ENCODE measurements around the gene CEMIP. TPM values are rescaled to one million over a fixed set of nuclear protein-coding genes. Genes with fewer than 3 reads are reported as not detected.

CEMIP gene
- total and polyA plus RNA-seq, 10 of the 15 experiments (the other 5 are each of a cell fraction or from before 2014, with no cell fraction given): 0.01 to 0.44 (median 0.16) TPM; not detected in 6

DNA sequence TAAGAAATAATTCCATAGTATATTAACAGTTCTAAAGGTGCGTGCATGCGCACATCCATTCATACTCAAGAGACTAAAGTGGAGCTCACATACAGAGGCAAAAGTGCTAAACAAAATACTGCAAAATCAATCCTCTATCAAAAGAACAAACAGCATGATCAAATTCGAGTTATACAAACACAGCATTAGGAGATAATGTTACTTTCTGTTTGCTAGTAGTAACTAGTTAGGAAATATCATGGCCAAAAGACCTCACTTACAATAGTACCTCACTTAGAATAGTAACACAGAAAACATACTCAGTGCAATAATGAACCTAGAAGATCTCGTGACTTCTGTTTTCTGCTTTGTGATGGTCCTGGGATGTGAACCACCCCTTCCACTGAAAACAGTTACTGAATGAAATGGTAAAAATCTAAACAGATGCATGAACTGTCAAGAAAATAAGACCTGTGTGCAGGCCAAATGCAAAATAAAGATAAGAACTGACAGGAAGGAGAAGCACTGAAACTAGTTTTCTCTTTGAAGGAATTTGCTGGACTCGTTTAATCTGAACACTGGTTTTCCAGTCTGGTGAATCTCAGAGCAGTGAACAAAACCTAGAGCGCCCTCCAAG is 20.9 kb upstream of the CEMIP start (continued):
- TF ChIP-seq, protein P1, sequence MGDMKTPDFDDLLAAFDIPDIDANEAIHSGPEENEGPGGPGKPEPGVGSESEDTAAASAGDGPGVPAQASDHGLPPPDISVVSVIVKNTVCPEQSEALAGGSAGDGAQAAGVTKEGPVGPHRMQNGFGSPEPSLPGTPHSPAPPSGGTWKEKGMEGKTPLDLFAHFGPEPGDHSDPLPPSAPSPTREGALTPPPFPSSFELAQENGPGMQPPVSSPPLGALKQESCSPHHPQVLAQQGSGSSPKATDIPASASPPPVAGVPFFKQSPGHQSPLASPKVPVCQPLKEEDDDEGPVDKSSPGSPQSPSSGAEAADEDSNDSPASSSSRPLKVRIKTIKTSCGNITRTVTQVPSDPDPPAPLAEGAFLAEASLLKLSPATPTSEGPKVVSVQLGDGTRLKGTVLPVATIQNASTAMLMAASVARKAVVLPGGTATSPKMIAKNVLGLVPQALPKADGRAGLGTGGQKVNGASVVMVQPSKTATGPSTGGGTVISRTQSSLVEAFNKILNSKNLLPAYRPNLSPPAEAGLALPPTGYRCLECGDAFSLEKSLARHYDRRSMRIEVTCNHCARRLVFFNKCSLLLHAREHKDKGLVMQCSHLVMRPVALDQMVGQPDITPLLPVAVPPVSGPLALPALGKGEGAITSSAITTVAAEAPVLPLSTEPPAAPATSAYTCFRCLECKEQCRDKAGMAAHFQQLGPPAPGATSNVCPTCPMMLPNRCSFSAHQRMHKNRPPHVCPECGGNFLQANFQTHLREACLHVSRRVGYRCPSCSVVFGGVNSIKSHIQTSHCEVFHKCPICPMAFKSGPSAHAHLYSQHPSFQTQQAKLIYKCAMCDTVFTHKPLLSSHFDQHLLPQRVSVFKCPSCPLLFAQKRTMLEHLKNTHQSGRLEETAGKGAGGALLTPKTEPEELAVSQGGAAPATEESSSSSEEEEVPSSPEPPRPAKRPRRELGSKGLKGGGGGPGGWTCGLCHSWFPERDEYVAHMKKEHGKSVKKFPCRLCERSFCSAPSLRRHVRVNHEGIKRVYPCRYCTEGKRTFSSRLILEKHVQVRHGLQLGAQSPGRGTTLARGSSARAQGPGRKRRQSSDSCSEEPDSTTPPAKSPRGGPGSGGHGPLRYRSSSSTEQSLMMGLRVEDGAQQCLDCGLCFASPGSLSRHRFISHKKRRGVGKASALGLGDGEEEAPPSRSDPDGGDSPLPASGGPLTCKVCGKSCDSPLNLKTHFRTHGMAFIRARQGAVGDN (IDR thresholded peaks at IDR 0.05): no peak
- TF ChIP-seq ATF2 (IDR thresholded peaks at IDR 0.05; ENCODE audit: low read length) (no peak), NRF1 (conservative IDR thresholded peaks at IDR 0.05; ENCODE audit: low read depth, low read length) (no peak), ZBTB4 (CRISPR knock-in tag; IDR thresholded peaks at IDR 0.05) (no peak), ETV6 (conservative IDR thresholded peaks at IDR 0.05 in 1 of 2, IDR thresholded peaks at IDR 0.05 in 1 of 2; ENCODE audit: borderline replicate concordance in 1 of 2, low read depth in 1 of 2) (no peak)
- TF ChIP-seq, protein P2, sequence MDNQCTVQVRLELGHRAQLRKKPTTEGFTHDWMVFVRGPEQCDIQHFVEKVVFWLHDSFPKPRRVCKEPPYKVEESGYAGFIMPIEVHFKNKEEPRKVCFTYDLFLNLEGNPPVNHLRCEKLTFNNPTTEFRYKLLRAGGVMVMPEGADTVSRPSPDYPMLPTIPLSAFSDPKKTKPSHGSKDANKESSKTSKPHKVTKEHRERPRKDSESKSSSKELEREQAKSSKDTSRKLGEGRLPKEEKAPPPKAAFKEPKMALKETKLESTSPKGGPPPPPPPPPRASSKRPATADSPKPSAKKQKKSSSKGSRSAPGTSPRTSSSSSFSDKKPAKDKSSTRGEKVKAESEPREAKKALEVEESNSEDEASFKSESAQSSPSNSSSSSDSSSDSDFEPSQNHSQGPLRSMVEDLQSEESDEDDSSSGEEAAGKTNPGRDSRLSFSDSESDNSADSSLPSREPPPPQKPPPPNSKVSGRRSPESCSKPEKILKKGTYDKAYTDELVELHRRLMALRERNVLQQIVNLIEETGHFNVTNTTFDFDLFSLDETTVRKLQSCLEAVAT (IDR thresholded peaks at IDR 0.05): no peak

Measured in GM12878 (cell line).